Ovary (tissue), 9 donors: ENCODE results near the gene RUNX1. TPM values are rescaled to one million over a fixed set of nuclear protein-coding genes. Genes with fewer than 3 reads are reported as not detected.

Experiments
- DNase-seq, 5 donors: peaks; one replicate each; pipeline ENCODE4 v3.0.0-alpha.2; 2019 to 2020
- H3K27ac ChIP-seq, 2 donors: fragments of 200-600 bp; one replicate each; pipeline versions ENCODE4 v1.5.1 to v1.8.0; 2019 to 2022
- H3K27me3 ChIP-seq: fragments of 200-600 bp; one replicate; pipeline ENCODE4 v1.8.0; 2022
- H3K36me3 ChIP-seq: fragments of 200-600 bp; sonication (generic); one replicate; pipeline ENCODE4 v1.5.1; 2019
- H3K4me1 ChIP-seq: one replicate; pipeline ENCODE4 v1.8.1; 2013; ENCODE audit warnings: mild to moderate bottlenecking, moderate library complexity; ENCODE audit not compliant: insufficient read depth
- H3K4me3 ChIP-seq: fragments of 200-600 bp; sonication (generic); one replicate; pipeline ENCODE4 v1.5.1; 2017
- H3K9me3 ChIP-seq, 2 donors: fragments of 200-600 bp in 1 of 2; sonication (generic) in 1 of 2; one replicate each; pipeline versions ENCODE4 v1.5.1 to v1.8.1; 2013 to 2019; ENCODE audit warnings: mild to moderate bottlenecking in 1 of 2, moderate library complexity in 1 of 2
- EP300 ChIP-seq: sonication (generic); formaldehyde crosslinking; IDR thresholded peaks from one replicate; pipeline ENCODE4 v1.6.1; 2017; ENCODE audit warnings: antibody characterized with exemption
- POLR2A ChIP-seq: fragments of 450-650 bp; IDR thresholded peaks from one replicate; pipeline ENCODE4 v1.6.1; 2017; ENCODE audit warnings: antibody characterized with exemption, mild to moderate bottlenecking, moderate library complexity
- WGBS, 3 donors: extraction: QIAGEN DNeasy Blood & Tissue Kit in 1 of 3; methylation state at CpG; one replicate each; pipeline versions ENCODE4 v1.1.5 to v1.1.7; 2013 to 2017; 5-methylcytosine and 5-hydroxymethylcytosine counted together
- intact Hi-C, 4 donors: fragments of 100-400 bp; cut with DNase I; formaldehyde crosslinking; loops; one replicate each; pipeline versions ENCODE4 v1.11.0 to v1.15.1; 2022 to 2023
- polyA plus RNA-seq, 2 donors: library from polyadenylated mRNA; stranded (reverse); fragments of 200-250 nt in 1 of 2; fragments of 350-450 nt in 1 of 2; fragmentation: Illumina TruSeq in 1 of 2; extraction: RNeasy Lipid Tissue Mini Kit (QIAGEN cat#74804) in 1 of 2; gene quantifications; one replicate each; pipeline ENCODE4 v1.2.3, GENCODE V29; 2013 to 2014
- total RNA-seq, 7 donors: library from RNA; depleted of rRNA in 2 of 7; stranded (reverse); fragments of >200 nt in 2 of 7; fragmentation: NEBNext Ultra II Directional in 3 of 7; extraction: Animal tissue kit (Norgen Biotek cat#: 25700) in 3 of 7; gene quantifications; one replicate each; pipeline versions ENCODE4 v1.1.0 to v1.2.4, GENCODE V29; 2016 to 2023
- TF ChIP-seq, protein P1 (sequence below), 3 donors: fragments of 450-650 bp in 2 of 3; fragments of 200-600 bp in 1 of 3; IDR thresholded peaks; one replicate each; pipeline versions ENCODE4 v1.5.1 to v1.8.0; 2016 to 2022; ENCODE audit warnings: antibody characterized with exemption in 3 of 3, mild to moderate bottlenecking in 1 of 3
- donor health status: DM: no; HTN: no; CAD: no; lungs with moderate emphysema.
- donor health status: DM: no; HTN: no; CAD: no.
- donor health status: Bipolar disorder and iron deficiency.
- donor health status: DM: yes; HTN: yes; CAD: no.
- donor health status: DM: no; HTN: no; CAD: no.
- donor health status: DM: yes; HTN: yes; CAD: no.

Gene RUNX1
- total and polyA plus RNA-seq, 9 donors: 6.0 to 27.4 (median 17.8) TPM

- H3K36me3 ChIP-seq: no peaks in the 10 kb centered on the region
- WGBS, 3 donors: 73 to 83% (median 76%) methylated on average over 1 of the region's 1 CpG
- DNase-seq: no peak
- H3K27me3 ChIP-seq: no peaks in the 10 kb centered on the region
- intact Hi-C loops: no loop called here
- no peak overlapping the region for H3K27ac ChIP-seq
- H3K9me3 ChIP-seq: no peaks in the 10 kb centered on the region
- H3K4me1 ChIP-seq: no peaks in the 10 kb centered on the region
- H3K4me3 ChIP-seq: no peak overlapping the region
- TF ChIP-seq POLR2A: no peak
- TF ChIP-seq EP300: no peak
- TF ChIP-seq, protein P1, sequence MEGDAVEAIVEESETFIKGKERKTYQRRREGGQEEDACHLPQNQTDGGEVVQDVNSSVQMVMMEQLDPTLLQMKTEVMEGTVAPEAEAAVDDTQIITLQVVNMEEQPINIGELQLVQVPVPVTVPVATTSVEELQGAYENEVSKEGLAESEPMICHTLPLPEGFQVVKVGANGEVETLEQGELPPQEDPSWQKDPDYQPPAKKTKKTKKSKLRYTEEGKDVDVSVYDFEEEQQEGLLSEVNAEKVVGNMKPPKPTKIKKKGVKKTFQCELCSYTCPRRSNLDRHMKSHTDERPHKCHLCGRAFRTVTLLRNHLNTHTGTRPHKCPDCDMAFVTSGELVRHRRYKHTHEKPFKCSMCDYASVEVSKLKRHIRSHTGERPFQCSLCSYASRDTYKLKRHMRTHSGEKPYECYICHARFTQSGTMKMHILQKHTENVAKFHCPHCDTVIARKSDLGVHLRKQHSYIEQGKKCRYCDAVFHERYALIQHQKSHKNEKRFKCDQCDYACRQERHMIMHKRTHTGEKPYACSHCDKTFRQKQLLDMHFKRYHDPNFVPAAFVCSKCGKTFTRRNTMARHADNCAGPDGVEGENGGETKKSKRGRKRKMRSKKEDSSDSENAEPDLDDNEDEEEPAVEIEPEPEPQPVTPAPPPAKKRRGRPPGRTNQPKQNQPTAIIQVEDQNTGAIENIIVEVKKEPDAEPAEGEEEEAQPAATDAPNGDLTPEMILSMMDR (IDR thresholded peaks at IDR 0.05): no peak
Observed at GRCh38 chr21:34824314-34824713, 224.8 kb downstream of the RUNX1 start.

GRCh38 chr21:34822942-34823341, 226.2 kb downstream of the RUNX1 start:
- Histone ChIP-seq H3K9me3 (no peaks in the 10 kb centered on the region), H3K4me3 (no peak overlapping the region), H3K27me3 (no peaks in the 10 kb centered on the region), H3K36me3 (no peaks in the 10 kb centered on the region), H3K27ac (no peak overlapping the region), H3K4me1 (peaks cover 4% of the 10 kb centered on the region)
- WGBS, 3 donors: 91 to 94% (median 94%) methylated on average over 6 of the region's 6 CpGs
- intact Hi-C loops: no loop called here
- DNase-seq: no peak
- TF ChIP-seq EP300 (no peak), POLR2A (no peak)
- TF ChIP-seq, protein P1 (IDR thresholded peaks at IDR 0.05): no peak

- H3K36me3 ChIP-seq: no peaks in the 10 kb centered on the region
- intact Hi-C loops: no loop called here
- no peak overlapping the region for H3K27ac ChIP-seq
- H3K4me3 ChIP-seq: no peak overlapping the region
- peaks cover 4% of the 10 kb centered on the region for H3K4me1 ChIP-seq
- TF ChIP-seq POLR2A: no peak
- H3K9me3 ChIP-seq: no peaks in the 10 kb centered on the region
- no peak for DNase-seq
- no peaks in the 10 kb centered on the region for H3K27me3 ChIP-seq
- 81 to 90% (median 85%) methylated on average over 5 of the region's 5 CpGs for WGBS, 3 donors
Observed at GRCh38 chr21:34822168-34822567, 226.9 kb downstream of the RUNX1 start.

GRCh38 chr21:34821717-34822116, 227.4 kb downstream of the RUNX1 start:
- intact Hi-C loops: no loop called here
- 95 to 97% (median 96%) methylated on average over 7 of the region's 7 CpGs for WGBS, 3 donors

DNA sequence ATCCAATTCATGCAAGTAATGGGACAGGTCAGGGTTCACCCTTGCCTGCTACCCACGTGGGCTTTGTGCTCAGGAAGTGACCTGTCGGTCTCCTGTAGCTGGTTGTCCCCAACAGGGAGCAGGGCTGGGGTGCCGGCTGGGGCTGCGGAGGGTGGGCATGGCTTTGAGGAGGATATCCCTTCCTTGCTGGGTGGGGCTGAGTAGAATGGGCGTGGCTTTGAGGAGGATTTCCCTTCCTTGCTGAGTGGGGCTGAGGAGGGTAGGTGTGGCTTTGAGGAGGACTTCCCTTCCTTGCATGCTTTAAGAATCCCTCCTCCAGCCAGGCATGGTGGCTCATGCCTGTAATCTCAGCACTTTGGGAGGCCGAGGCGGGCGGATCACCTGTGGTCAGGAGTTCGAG, 229.1 kb downstream of the RUNX1 start:
- WGBS, 3 donors: 90 to 93% (median 93%) methylated on average over 9 of the region's 9 CpGs
- no peak overlapping the region for H3K27ac ChIP-seq

More at GRCh38 chr21:34821717-34822116, 227.4 kb downstream of the RUNX1 start:
- no peak overlapping the region for H3K27ac ChIP-seq
- peaks cover 4% of the 10 kb centered on the region for H3K4me1 ChIP-seq
- TF ChIP-seq EP300 (no peak), POLR2A (no peak)
- TF ChIP-seq, protein P1 (IDR thresholded peaks at IDR 0.05): no peak
- H3K27me3 ChIP-seq: no peaks in the 10 kb centered on the region
- no peak for DNase-seq
- H3K9me3 ChIP-seq: no peaks in the 10 kb centered on the region
- no peak overlapping the region for H3K4me3 ChIP-seq
- no peaks in the 10 kb centered on the region for H3K36me3 ChIP-seq

More for the DNA sequence above, 229.1 kb downstream of the RUNX1 start:
- Histone ChIP-seq H3K4me1 (peaks cover 4% of the 10 kb centered on the region), H3K36me3 (no peaks in the 10 kb centered on the region), H3K4me3 (no peak overlapping the region), H3K27me3 (no peaks in the 10 kb centered on the region), H3K9me3 (no peaks in the 10 kb centered on the region)
- intact Hi-C loops: no loop called here
- TF ChIP-seq, protein P1 (IDR thresholded peaks at IDR 0.05): no peak
- TF ChIP-seq POLR2A (no peak), EP300 (no peak)
- DNase-seq: no peak
